H9 (cell line): ENCODE results near the gene TBC1D22A. TPM values are rescaled to one million over a fixed set of nuclear protein-coding genes. Genes with fewer than 3 reads are reported as not detected.
A peak's percentile ranks its signal among the peaks of the same experiment; 100 is the strongest.

Experiments used
- DNase-seq: peaks from one replicate; pipeline ENCODE4 v3.0.0-alpha.2; 2017
- H2AFZ ChIP-seq: one replicate; pipeline ENCODE4 v1.6.1; 2013; ENCODE audit warnings: mild to moderate bottlenecking, low read length, control low read depth, moderate library complexity
- H2AK5ac ChIP-seq: 2 replicates; pipeline ENCODE4 v1.6.1; 2013; ENCODE audit warnings: low read length, control low read depth, mixed read lengths; ENCODE audit not compliant: insufficient read length
- H2BK120ac ChIP-seq: one replicate; pipeline ENCODE4 v1.6.1; 2013; ENCODE audit warnings: low read depth, mild to moderate bottlenecking, low read length, control low read depth, inconsistent platforms; ENCODE audit not compliant: poor library complexity, severe bottlenecking
- H2BK12ac ChIP-seq: 2 replicates; pipeline ENCODE4 v1.6.1; 2013; ENCODE audit warnings: low read length, control low read depth, mixed read lengths, low read depth; ENCODE audit not compliant: insufficient read length
- H2BK15ac ChIP-seq: 2 replicates; pipeline ENCODE4 v1.6.1; 2013; ENCODE audit warnings: low read depth, low read length, control low read depth
- H2BK20ac ChIP-seq: one replicate; pipeline ENCODE4 v1.6.1; 2013; ENCODE audit warnings: low read depth, mild to moderate bottlenecking, low read length, control low read depth, inconsistent platforms; ENCODE audit not compliant: poor library complexity, severe bottlenecking
- H2BK5ac ChIP-seq: 2 replicates; pipeline ENCODE4 v1.6.1; 2013; ENCODE audit warnings: low read length, control low read depth, mixed read lengths; ENCODE audit not compliant: insufficient read length
- H3K14ac ChIP-seq: 2 replicates; pipeline ENCODE4 v1.6.1; 2013; ENCODE audit warnings: low read length, control low read depth; ENCODE audit not compliant: insufficient read depth
- H3K18ac ChIP-seq: 2 replicates; pipeline ENCODE4 v1.6.1; 2013; ENCODE audit warnings: low read depth, mild to moderate bottlenecking, mixed read lengths, low read length, control low read depth; ENCODE audit not compliant: insufficient read length
- H3K23ac ChIP-seq: 2 replicates; pipeline ENCODE4 v1.6.1; 2013; ENCODE audit warnings: low read length, control low read depth, mixed read lengths, low read depth; ENCODE audit not compliant: insufficient read length
- H3K23me2 ChIP-seq: 2 replicates; pipeline ENCODE4 v1.6.1; 2013; ENCODE audit warnings: low read depth, mild to moderate bottlenecking, mixed read lengths, low read length, control low read depth; ENCODE audit not compliant: insufficient read length, poor library complexity, severe bottlenecking
- H3K27ac ChIP-seq: 2 replicates; pipeline ENCODE4 v1.5.1; 2013; ENCODE audit warnings: low read length, control low read depth, mixed read lengths, low read depth; ENCODE audit not compliant: insufficient read length
- H3K27me3 ChIP-seq: 2 replicates; pipeline ENCODE4 v1.6.1; 2013; ENCODE audit warnings: low read length, control low read depth, inconsistent platforms; ENCODE audit not compliant: insufficient read depth
- H3K4ac ChIP-seq: 2 replicates; pipeline ENCODE4 v1.6.1; 2013; ENCODE audit warnings: low read depth, mild to moderate bottlenecking, control low read depth, inconsistent platforms, low read length, moderate library complexity
- H3K4me1 ChIP-seq: 2 replicates; pipeline ENCODE4 v1.6.1; 2013; ENCODE audit warnings: low read length, control low read depth, inconsistent platforms; ENCODE audit not compliant: insufficient read depth
- H3K4me2 ChIP-seq: 2 replicates; pipeline ENCODE4 v1.6.1; 2013; ENCODE audit warnings: low read length, control low read depth, mixed read lengths; ENCODE audit not compliant: insufficient read length, insufficient read depth
- H3K56ac ChIP-seq: 2 replicates; pipeline ENCODE4 v1.6.1; 2013; ENCODE audit warnings: low read depth, mild to moderate bottlenecking, mixed read lengths, low read length, control low read depth; ENCODE audit not compliant: insufficient read length
- H3K79me1 ChIP-seq: 2 replicates; pipeline ENCODE4 v1.6.1; 2013; ENCODE audit warnings: low read depth, mild to moderate bottlenecking, moderate library complexity, low read length, control low read depth, inconsistent platforms; ENCODE audit not compliant: insufficient read depth, poor library complexity, severe bottlenecking
- H3K79me2 ChIP-seq: 2 replicates; pipeline ENCODE4 v1.6.1; 2013; ENCODE audit warnings: low read length, control low read depth, inconsistent platforms; ENCODE audit not compliant: insufficient read depth
- H3K9ac ChIP-seq: 2 replicates; pipeline ENCODE4 v1.6.1; 2013; ENCODE audit warnings: low read length, control low read depth, mixed read lengths; ENCODE audit not compliant: insufficient read length; ENCODE audit errors: extremely low read depth
- H3K9me3 ChIP-seq: one replicate; pipeline ENCODE4 v1.6.1; 2013; ENCODE audit warnings: low read depth, low read length, inconsistent platforms; ENCODE audit not compliant: control insufficient read depth
- H3T11ph ChIP-seq: one replicate; pipeline ENCODE4 v1.6.1; 2013; ENCODE audit warnings: mild to moderate bottlenecking, low read length, control low read depth, inconsistent platforms
- H4K20me1 ChIP-seq: one replicate; pipeline ENCODE4 v1.6.1; 2013; ENCODE audit not compliant: control insufficient read depth, insufficient read length, insufficient read depth
- H4K5ac ChIP-seq: 2 replicates; pipeline ENCODE4 v1.6.1; 2013; ENCODE audit warnings: low read depth, mild to moderate bottlenecking, mixed read lengths, low read length, control low read depth; ENCODE audit not compliant: insufficient read length
- H4K8ac ChIP-seq: replicated peaks from 2 replicates; pipeline ENCODE4 v1.6.1; 2013; ENCODE audit warnings: low read length, control low read depth, mixed read lengths, low read depth; ENCODE audit not compliant: insufficient read length
- H4K91ac ChIP-seq: 2 replicates; pipeline ENCODE4 v1.6.1; 2013; ENCODE audit warnings: low read depth, mild to moderate bottlenecking, moderate library complexity, mixed read lengths, low read length, control low read depth; ENCODE audit not compliant: insufficient read length
- H3K27ac Mint-ChIP-seq, 3 experiments: 2 replicates in 2 of 3; 3 replicates in 1 of 3; pipeline ENCODE4 v1.8.0; 2020 to 2021; ENCODE audit warnings: mixed read lengths in 3 of 3, mild to moderate bottlenecking in 1 of 3, moderate library complexity in 1 of 3
- H3K27me3 Mint-ChIP-seq: 2 replicates; pipeline ENCODE4 v1.8.0; 2021; ENCODE audit warnings: low read depth, mild to moderate bottlenecking, moderate library complexity, mixed read lengths
- H3K36me3 Mint-ChIP-seq, 3 experiments: 2 replicates in 2 of 3; 3 replicates in 1 of 3; pipeline ENCODE4 v1.8.0; 2020 to 2021; ENCODE audit warnings: low read depth in 3 of 3, mixed read lengths in 3 of 3; ENCODE audit not compliant: insufficient read depth in 1 of 3
- H3K4me1 Mint-ChIP-seq, 2 experiments: 2 replicates each; pipeline ENCODE4 v1.8.0; 2020; ENCODE audit warnings: mixed read lengths in 2 of 2
- H3K4me3 Mint-ChIP-seq, 2 experiments: 2 replicates in 1 of 2; 3 replicates in 1 of 2; pipeline ENCODE4 v1.8.0; 2020 to 2021; ENCODE audit warnings: mild to moderate bottlenecking in 2 of 2, mixed read lengths in 2 of 2, moderate library complexity in 1 of 2
- H3K9me3 Mint-ChIP-seq, 2 experiments: 2 replicates in 1 of 2; 3 replicates in 1 of 2; pipeline ENCODE4 v1.8.0; 2020; ENCODE audit warnings: mild to moderate bottlenecking in 2 of 2, mixed read lengths in 2 of 2, moderate library complexity in 1 of 2
- CTCF ChIP-seq: fragments of 200-600 bp; sonication (generic); conservative IDR thresholded peaks from 3 replicates; pipeline ENCODE4 v1.8.0; 2021; ENCODE audit warnings: antibody characterized with exemption, mild to moderate bottlenecking
- WGBS: extraction: QIAGEN DNeasy Blood & Tissue Kit; methylation state at CpG from one replicate; pipeline ENCODE4 v1.1.7; 2013; ENCODE audit warnings: missing lambda C conversion rate, low lambda C conversion rate, mixed read lengths; ENCODE audit not compliant: insufficient read length; ENCODE audit errors: extremely low coverage; 5-methylcytosine and 5-hydroxymethylcytosine counted together
- total RNA-seq: library from RNA; stranded (reverse); gene quantifications from 2 replicates; pipeline ENCODE4 v1.2.1, GENCODE V29; 2021

The TBC1D22A gene
- total RNA-seq, 1 experiment from 2014 or later: 20.8 TPM

- no peak for DNase-seq
- WGBS: 100% methylated on average over 1 of the region's 8 CpGs
- no peak overlapping the region for H2BK5ac ChIP-seq
- no peak overlapping the region for H2BK120ac ChIP-seq
- H3K27ac ChIP-seq: no peak overlapping the region
- H3K4me3 Mint-ChIP-seq: no peak overlapping the region
- no peak overlapping the region for H3K27ac Mint-ChIP-seq
- no peaks in the 10 kb centered on the region for H4K20me1 ChIP-seq
- H3K14ac ChIP-seq: no peak overlapping the region
- no peak overlapping the region for H3T11ph ChIP-seq
- H3K4me2 ChIP-seq: no peak overlapping the region
- no peak overlapping the region for H3K4ac ChIP-seq
- peak overlapping the region; percentile 5 for H3K23ac ChIP-seq
- H3K27me3 ChIP-seq: no peaks in the 10 kb centered on the region
- no peak overlapping the region for H2BK15ac ChIP-seq
- no peak for TF ChIP-seq CTCF
- H2AK5ac ChIP-seq: no peak overlapping the region
- no peaks in the 10 kb centered on the region for H3K4me1 ChIP-seq
- H2BK20ac ChIP-seq: no peak overlapping the region
- no peak overlapping the region for H4K8ac ChIP-seq
- H3K9ac ChIP-seq: no peak overlapping the region
- no peaks in the 10 kb centered on the region; a peak in 1 of 7 replicates for H3K36me3 Mint-ChIP-seq
- H3K9me3 ChIP-seq: no peaks in the 10 kb centered on the region
- H2AFZ ChIP-seq: no peak overlapping the region
- peaks cover 13 to 17% of the 10 kb centered on the region in 2 experiments for H3K4me1 Mint-ChIP-seq
- no peaks in the 10 kb centered on the region for H3K23me2 ChIP-seq
- H3K18ac ChIP-seq: no peak overlapping the region
- no peaks in the 10 kb centered on the region for H3K79me2 ChIP-seq
- no peaks in the 10 kb centered on the region for H3K79me1 ChIP-seq
- H4K91ac ChIP-seq: no peak overlapping the region
- H3K9me3 Mint-ChIP-seq: no peaks in the 10 kb centered on the region
- H2BK12ac ChIP-seq: no peak overlapping the region
- H3K27me3 Mint-ChIP-seq: no peaks in the 10 kb centered on the region; the same call in 1 of the 2 replicates
- H3K56ac ChIP-seq: no peak overlapping the region
- no peak overlapping the region for H4K5ac ChIP-seq
Measured at GRCh38 chr22:47009304-47010101, 247.1 kb downstream of the TBC1D22A start.
